B cell (primary cell): ENCODE results near the gene SLC25A10.

Experiments used
- CTCF ChIP-seq: fragments of 200-600 bp; IDR thresholded peaks from one replicate; pipeline ENCODE4 v1.8.0; 2022; ENCODE audit warnings: antibody characterized with exemption, mild to moderate bottlenecking
- EZH2 ChIP-seq: IDR thresholded peaks from 2 replicates; pipeline ENCODE4 v1.6.1; 2012; ENCODE audit warnings: borderline replicate concordance, low read depth, mild to moderate bottlenecking, moderate library complexity, low read length; ENCODE audit not compliant: insufficient read depth, poor library complexity, severe bottlenecking

GRCh38 chr17:81695801-81696200 lies 16.3 kb upstream of the SLC25A10 start:
- TF ChIP-seq EZH2, result no peak
- TF ChIP-seq CTCF, result no peak
